NCI-H345 treated with DMSO at 0.1 percent for 48 hours (cell line): Measurements from ENCODE around the gene DAGLA.

Experiments
- DNase-seq: peaks from one replicate; lab custom pipeline; 2025; ENCODE audit not compliant: unreplicated experiment; lab: John Stamatoyannopoulos, UW

Gene DAGLA

GRCh38 chr11:61775606-61776554 lies 95.7 kb downstream of the DAGLA start:
- DNase-seq, result no peak

DNA sequence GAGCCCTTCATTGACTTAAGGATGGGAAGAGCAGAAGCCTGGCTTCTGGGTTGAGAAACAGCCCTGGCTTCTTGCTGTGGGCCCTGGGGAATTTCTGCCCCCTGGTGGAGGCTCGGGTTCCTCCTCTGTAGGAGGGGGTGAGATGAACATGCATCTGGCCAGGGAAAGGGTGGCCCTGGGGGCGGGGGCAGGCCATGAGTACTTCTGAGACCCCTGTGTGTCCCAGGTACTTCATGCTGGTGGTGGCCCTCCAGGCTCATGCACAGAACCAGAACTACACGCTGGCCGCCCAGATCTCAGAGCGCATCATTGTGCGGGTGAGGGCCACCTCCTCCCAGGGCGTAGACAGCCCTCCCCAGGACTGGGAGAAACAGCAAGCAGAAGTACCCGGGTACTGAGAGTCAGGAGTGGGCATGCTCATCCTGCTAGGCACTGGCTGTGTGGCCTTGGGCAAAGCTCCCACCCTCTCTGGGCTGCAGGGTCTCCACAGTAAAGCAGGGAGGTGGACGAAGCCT lies 96.4 kb downstream of the DAGLA start:
- DNase-seq, result no peak

GRCh38 chr11:61777234-61778090 lies 97.3 kb downstream of the DAGLA start:
- DNase-seq, result no peak

DNA sequence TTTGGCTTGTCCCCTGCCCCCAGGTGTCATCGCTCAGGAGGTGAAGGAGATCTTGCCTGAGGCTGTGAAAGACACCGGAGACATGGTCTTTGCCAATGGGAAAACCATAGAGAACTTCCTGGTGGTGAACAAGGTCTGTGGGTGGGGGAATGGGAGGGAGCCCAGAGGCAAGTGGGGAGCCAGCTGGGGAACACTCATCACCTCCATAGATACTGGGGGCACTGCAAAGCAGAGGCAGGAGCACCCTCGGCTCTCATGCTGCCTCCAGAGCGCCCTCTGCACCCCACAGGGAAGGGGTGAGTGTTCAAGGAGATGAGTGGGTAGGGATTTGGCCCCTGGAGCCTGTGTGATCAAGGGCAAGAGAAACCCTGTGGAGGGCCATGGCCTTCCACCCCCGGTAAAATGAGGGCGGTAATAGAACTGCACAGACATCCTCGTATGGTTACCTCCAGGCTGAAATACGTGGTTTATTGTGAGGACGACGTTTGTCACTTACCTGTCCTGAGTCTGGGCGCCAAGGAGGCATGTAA lies 98.2 kb downstream of the DAGLA start:
- no peak for DNase-seq

GRCh38 chr11:61778920-61779650 lies 98.9 kb downstream of the DAGLA start:
- no peak for DNase-seq

- DNase-seq, result no peak
These were observed 99.7 kb downstream of the DAGLA start for GRCh38 chr11:61779666-61780525.

DNA sequence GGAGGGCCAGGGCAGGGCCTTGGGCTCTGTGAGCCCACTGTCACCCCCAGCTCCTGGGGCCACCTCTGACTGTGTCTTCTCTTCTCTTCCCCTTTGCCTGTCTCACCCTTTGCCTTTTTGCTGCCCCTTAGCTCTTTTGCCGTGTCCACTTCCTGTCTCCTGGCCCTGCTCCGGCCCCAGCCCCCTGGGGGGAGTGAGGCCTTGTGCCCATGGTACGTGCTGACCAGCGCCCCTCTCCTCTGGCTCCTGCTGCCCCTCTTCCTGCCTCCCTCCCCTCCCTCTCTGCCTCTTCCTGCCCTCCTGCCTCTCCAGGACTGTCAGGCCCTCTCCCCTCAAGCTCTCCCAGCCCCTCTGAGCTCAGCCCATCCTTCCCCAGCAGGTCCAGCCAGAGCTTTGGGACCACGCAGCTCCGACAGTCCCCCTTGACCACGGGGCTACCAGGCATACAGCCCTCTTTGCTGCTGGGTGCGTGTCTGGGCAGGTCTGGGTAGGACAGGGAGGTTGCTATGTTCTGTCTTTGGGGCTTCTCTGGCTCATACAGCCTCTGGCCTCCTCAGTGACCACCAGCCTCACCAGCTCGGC lies 100.5 kb downstream of the DAGLA start:
- DNase-seq, result no peak

DNA sequence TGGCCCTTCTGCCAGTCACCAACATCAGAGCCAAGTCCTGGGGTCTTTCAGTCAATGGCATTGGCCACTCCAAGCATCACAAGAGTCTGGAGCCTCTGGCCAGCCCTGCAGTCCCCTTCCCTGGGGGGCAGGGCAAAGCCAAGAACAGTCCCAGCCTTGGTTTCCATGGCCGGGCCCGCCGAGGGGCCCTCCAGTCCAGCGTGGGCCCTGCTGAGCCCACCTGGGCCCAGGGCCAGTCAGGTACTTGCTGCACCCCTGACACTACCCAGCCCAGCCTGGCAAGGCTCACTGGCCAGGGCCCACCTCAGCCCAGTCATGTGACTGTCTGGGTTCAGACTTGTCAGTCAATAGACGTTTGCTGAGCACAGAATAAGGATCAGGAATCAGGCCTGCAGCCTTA lies 101.4 kb downstream of the DAGLA start:
- no peak for DNase-seq

DNA sequence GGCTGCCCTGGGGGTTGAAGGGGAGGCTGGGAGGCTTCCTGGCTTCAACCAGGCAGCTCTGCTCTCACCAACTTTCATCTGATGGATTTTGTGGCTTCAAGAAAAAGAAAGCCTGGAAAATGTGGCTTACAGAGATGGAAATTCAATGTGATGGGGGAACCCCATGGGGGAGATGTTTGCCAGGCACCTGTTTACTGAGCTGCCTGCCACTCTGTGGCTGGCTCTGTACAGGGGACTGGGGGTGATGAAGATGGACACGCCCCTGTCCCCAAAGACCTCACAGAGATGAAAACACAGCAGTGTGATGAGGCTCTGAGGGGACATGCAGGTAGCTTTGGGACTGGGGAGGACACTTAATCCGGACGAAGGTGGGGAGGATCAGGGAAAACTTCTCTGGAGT lies 102.1 kb downstream of the DAGLA start:
- DNase-seq, result no peak

DNA sequence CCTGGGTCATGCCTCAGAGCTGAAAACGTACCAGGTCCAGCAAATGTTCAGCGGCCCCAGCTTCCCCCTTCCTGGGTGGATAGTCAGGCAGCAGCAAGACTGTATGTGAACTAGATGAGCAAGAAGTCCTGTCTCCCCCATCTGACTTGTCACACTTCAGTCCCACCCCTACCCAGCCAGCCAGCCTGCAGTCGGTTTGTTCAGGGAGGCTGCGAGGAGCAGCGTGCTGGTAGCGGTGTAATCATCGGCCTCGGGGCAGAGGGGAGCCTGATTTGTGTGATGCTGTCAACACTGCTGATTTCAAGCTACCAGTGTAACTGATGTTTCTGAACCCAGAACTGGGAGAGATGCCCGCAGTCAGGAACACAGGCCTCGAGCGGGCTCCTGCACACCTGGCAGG lies 102.7 kb downstream of the DAGLA start:
- DNase-seq, result no peak

GRCh38 chr11:61783717-61784505 lies 103.7 kb downstream of the DAGLA start:
- no peak for DNase-seq

- no peak for DNase-seq
These were observed 104.3 kb downstream of the DAGLA start for GRCh38 chr11:61784506-61784805.

- DNase-seq, result no peak
These were observed 105.7 kb downstream of the DAGLA start for GRCh38 chr11:61785837-61786402.

DNA sequence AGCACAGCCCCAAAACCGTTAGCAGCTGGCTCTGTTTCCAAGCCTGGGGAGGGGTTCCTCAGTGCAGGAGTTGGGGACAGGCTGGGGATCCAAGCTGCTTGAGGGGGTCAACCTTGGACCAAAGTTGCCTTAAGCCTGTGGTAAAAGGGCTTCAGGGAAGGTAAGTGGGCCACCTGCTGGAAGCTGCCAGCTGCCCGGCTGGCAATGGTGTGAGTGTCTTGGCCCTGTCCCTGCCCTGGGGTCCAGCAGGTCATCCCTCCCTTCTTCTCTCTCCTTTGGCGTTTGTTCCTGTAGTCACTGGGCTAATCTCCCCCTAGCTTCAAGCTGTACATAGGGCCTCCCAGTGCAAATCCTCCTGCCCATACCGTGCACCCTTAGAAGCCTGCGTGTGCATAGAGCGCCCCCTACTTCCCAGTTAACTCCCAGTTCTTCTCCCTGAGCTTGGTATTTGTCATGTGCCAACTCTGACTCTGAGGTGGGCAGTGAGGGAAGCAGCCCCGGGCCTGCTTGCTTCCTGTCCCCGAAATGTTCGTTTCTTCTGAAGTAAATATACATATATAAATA lies 107.8 kb downstream of the DAGLA start:
- no peak for DNase-seq

DNA sequence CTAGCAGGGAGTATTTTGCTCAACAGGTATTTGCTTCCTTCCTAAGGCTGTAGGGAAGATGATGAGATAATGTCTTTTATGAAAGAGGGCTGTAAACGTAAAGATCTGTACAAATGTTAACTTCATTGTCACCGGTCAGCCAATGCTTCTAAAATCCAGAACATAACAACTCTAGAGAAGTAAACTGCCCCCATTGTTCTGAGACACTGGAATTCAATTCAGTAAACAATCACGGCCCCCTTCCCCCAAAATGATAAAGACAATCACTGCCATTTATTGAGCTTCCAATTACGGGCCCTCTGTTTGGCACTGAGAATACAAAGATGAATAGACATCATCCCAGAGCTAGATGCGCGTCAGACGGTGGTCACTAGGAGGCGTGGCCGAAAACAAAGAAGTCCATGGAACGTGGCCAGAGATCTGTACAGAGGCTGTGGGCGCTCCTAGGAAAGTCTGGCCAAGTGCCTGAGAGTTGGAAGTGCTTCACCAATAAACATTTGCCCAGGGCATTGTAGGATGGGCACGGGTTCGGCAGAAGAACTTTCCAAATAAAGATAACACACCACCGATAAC lies 111.6 kb downstream of the DAGLA start:
- DNase-seq, result no peak

DNA sequence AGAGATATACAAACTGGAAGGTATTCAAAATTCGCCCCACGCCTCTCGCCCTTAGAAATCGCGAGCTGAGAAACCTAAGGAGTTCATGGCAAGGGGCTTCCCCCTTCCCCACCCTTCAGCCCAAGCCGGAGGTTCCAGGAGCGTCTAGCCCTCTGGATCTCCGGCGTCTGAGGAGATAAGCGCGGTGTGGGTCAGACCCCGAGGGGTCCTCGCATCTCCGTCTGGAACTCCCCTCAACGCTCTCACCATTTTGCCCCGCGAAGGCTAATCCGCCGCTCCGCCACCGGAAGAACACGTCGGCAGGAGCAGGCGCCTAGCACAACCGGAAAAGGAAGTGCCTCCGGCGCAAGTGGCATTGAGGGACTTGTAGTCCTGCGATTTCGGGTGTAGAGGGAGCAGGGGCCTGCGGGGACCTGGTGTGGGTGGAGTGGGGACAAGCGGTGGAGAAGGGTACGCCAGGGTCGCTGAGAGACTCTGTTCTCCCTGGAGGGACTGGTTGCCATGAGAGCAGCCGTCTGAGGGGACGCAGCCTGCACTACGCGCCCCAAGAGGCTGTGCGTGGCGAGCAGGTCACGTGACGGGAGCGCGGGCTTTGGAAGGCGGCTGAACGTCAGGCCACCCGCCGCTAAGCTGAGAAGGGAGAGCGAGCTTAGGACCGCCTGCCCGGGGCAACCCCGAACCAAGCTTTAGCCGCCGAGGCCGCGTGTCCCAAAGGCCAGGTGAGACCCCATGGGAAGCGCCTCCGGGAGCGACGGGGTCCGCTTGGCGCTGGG lies 112.3 kb downstream of the DAGLA start, which contains the start of the genes FEN1 and TMEM258:
TSS of gene FEN1 (plus strand) at position 602 of the 773 bp plus-strand sequence. CDS start 2,451 bp downstream, outside the sequence.
TSS of gene TMEM258 (minus strand) at position 290 of the 773 bp plus-strand sequence. CDS start at position 249, 41 bp downstream.
- peak; percentile 92 for DNase-seq
